MM.1S (cell line): ENCODE results near the gene ZNF862.

Experiments used
- EZH2 ChIP-seq: fragments of 300-600 bp; sonication (generic); optimal IDR thresholded peaks from 2 replicates; pipeline ENCODE3; 2017; ENCODE audit warnings: low read depth, mild to moderate bottlenecking, antibody characterized with exemption, low read length, mixed read lengths
- EZH2phosphoT487 ChIP-seq: fragments of 300-600 bp; sonication (generic); IDR thresholded peaks from 2 replicates; pipeline ENCODE4 v1.6.1; 2018; ENCODE audit warnings: antibody characterized with exemption, low read length
- TF ChIP-seq, protein P1 (sequence below): fragments of 300-600 bp; sonication (generic); IDR thresholded peaks from 2 replicates; pipeline ENCODE4 v1.5.1; 2016; ENCODE audit warnings: antibody characterized with exemption, low read length, mixed read lengths

DNA sequence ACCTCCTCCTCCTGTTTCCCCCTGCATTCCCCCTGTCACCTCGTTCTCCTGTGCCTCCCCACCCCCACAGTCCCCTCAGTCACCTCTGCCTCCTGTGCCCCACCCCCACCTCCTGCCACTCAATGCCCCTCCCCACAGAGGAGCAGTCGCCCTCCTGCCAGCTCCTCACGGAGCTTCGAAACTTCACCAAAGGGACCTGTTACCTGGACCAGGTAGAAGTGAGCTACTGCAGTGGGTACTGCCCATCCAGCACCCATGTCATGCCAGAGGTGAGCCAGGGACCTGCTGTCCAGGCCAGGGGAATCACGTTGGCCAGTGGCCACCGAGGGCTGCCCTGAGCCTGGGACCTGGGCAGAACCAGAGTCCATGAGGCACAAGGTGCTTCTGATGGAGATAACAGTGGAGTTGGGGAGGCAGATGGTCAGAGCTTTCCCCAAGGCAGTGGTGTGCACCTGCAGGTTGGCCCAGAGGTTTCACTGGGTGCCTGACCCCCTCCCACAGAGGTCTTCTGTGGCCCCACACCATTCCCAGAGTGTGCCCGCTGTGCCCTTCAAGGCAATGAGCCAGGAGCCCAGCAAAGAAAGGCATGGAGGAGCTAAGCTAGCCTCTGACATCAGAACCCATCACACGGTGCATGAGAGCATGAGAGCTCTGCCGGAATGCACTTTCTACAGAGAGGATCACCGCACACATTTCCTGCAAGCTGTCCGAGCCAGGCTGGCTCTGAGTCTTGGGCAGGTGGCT, 7.0 kb upstream of the ZNF862 start:
- TF ChIP-seq, protein P1, sequence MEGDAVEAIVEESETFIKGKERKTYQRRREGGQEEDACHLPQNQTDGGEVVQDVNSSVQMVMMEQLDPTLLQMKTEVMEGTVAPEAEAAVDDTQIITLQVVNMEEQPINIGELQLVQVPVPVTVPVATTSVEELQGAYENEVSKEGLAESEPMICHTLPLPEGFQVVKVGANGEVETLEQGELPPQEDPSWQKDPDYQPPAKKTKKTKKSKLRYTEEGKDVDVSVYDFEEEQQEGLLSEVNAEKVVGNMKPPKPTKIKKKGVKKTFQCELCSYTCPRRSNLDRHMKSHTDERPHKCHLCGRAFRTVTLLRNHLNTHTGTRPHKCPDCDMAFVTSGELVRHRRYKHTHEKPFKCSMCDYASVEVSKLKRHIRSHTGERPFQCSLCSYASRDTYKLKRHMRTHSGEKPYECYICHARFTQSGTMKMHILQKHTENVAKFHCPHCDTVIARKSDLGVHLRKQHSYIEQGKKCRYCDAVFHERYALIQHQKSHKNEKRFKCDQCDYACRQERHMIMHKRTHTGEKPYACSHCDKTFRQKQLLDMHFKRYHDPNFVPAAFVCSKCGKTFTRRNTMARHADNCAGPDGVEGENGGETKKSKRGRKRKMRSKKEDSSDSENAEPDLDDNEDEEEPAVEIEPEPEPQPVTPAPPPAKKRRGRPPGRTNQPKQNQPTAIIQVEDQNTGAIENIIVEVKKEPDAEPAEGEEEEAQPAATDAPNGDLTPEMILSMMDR, result no peak
- TF ChIP-seq EZH2phosphoT487, result no peak
- TF ChIP-seq EZH2, result no peak
